Renal pelvis (tissue), 4 donors: ENCODE results near the gene FAM168A. TPM values are rescaled to one million over a fixed set of nuclear protein-coding genes. Genes with fewer than 3 reads are reported as not detected.

ENCODE experiments used
- DNase-seq: peaks from one replicate; pipeline ENCODE4 v3.0.0-alpha.2; 2013
- polyA plus RNA-seq, 3 donors: library from polyadenylated mRNA; unstranded; fragments of 120-200 nt; gene quantifications; one replicate each; pipeline ENCODE4 v1.2.1, GENCODE V29; 2013; ENCODE audit not compliant: insufficient read length in 3 of 3

FAM168A gene
- polyA plus RNA-seq, 3 donors = 44.5 to 47.6 (median 47.3) TPM

DNA sequence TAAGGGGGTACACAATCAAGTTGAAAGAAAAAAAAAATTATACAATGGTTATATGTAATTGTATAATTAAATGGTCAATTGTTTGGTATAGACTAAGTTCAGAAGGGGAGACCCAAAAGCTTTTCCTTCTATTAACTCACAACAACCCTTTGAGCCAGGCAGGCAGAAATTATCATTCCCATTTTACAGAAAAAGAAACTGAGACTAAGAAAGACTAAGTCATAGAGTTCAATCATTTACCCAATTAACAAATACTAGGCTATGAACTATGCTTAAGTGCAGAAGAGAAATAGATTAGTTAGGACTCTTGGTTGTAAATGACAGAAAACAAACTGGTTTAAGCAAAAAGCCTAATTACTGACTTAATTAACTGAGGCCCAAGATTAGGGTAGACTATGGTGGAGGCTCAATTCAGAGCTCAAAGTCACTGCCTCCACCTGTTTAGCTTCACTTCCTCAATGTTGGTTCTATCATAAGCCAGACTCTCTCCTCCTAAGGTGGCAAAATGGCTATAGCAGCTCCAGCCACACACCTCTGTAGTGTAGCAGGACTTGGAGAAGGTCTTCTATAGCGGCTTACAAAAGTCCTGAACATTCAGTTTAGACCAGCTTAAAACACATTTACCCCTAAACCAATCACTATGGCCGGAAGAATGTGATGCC is 34.2 kb downstream of the FAM168A start:
- DNase-seq = no peak

GRCh38 chr11:73559743-73560142 is 38.2 kb downstream of the FAM168A start:
- no peak for DNase-seq

- no peak for DNase-seq
Observed at GRCh38 chr11:73556966-73557365, 40.9 kb downstream of the FAM168A start.

DNA sequence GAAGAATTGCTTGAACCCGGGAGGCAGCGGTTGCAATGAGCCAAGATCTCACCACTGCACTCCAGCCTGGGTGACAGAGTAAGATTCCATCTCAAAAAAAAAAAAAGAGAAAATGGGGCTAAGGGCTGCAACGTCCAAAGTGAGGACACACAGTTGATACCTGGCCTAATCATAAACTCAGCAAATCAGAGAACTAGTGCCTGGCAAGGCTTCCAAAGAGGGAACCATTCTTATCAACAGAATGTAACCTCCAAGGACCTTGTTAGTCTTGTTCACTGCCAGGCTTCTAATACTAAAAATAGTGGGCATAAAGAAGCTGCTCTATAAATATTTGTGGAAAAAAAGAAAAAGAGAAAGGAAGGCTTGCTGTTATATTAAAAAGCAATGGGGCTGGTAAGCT is 42.3 kb downstream of the FAM168A start:
- no peak for DNase-seq

DNA sequence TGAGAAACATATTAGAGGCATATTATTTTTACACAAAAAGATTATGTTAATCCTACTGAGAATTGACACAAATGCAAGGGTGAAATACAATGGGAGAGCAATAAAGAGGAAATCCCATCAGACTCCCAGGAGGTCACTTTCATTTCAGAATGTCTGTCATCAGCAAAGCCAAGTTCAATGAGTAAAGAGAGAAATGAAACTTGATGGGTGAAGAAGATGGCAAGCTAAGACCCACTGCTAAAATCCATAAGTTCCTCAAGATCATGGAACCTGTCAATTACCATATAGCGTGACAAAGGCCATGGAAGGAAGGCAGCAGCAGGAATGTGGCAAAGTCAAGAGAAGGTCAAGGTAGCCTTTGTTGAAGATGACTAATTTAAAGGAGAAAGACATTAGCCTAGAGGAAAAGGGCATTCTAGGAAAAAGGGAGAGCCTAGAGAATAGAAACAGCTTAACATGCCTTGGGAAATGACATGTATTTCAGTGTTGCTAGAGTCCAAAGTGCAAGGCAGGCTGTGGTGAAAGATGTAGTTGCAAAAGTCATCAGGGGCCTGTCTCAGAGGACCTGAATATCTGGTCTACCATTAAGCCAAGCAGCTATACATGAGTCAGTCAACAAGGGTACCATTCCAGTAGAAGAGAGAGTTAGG is 43.1 kb downstream of the FAM168A start:
- no peak for DNase-seq

GRCh38 chr11:73553266-73553665 is 44.6 kb downstream of the FAM168A start:
- DNase-seq = no peak

- DNase-seq = no peak
Observed at GRCh38 chr11:73551677-73552076, 46.2 kb downstream of the FAM168A start.

DNA sequence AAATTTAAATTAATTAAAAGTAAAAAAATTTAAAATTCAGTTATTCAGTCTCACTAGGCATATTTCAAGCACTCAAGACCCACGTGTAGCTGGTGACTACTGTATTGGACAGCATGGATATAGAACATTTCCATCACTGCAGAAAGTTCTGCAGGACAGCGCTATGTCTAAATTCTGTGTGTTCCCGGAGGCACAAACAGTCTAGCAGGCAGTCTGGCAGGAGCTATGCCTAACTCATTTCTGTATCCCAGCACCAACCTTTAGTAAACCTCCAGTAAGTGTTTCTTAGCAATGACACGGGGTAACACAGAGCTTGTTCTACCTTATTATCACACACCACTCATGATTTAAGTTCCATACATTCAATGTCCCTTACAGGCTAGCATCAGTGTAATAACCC is 48.5 kb downstream of the FAM168A start:
- DNase-seq = no peak

DNA sequence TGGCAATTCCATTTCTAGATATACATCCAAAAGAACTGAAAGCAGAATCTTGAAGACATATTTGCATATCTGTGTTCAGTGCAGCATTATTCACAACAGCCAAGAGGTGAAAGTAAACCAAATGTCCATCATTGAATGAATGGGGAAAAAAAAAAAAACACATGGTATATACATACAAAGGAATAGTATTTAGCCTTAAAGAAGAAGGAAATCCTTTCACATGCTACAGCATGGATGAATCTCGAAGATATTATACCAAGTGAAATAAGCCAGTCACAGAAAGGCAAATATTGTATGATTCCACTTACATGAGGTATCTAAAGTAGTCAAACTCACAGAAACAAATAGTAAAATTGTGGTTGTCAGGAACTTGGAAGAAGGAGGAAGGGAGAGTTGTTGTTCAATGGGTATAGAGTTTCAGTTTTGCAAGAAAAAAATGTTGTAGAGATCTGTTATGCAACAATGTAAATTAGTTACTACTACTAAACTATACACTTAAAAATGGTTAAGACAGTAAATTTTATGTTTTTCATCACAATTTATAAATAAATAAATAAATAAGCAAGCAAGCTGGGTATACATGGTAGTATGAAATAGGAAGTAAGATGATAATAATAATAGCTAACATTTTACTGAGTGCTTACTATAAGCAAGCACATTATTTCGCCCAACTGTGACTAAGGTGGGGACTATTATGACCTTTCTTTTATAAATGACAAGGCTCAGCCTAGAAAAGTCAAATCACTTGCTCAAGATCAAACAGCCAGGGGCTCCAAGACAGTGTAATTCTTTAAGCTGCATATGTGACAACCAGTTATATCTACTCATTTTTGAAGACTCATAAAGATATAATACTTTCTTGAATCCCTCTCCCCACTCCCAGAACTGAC is 50.0 kb downstream of the FAM168A start:
- DNase-seq = no peak

DNA sequence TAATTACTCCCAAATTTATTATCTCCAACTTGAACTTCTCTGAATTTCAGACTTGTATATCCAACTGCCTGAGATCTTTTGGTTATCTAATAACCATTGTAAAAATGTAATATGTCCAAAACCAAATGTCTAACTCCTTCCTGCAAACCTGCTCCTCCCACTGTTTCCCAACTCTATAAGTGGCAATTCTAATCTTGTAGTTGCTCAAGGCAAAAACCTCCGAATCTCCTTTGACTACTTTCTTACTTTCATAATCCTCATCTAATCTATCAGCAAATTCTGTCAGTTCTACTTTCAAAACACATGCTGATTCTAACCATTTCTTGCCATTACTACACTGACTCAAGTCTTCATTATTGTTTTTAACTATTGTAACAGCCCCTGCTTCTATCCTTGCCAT is 55.7 kb downstream of the FAM168A start:
- DNase-seq = no peak

- no peak for DNase-seq
Observed at GRCh38 chr11:73539506-73540084, 58.3 kb downstream of the FAM168A start.

DNA sequence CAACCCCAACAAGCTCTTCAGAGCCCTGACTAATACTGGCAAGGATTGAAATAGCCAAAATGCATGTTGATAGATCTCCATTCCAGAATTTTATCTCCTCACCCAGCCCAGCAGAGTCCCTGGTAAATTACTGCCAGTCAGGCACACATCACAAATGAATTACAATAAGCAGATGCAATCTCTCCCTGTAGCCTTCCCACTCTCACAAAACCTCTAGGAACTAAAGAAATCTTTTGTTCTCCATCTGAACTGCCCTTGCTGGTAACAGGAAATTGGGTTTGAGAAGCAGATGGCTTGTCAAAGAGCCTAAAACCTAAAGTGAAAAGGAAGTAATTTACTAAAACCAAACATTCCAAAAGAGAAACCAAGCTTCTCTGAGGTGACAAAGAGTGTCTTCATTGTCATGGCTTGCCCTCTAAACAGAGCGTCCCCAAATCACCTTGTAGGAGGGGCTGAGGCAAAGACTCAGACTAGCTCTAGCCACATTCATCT is 59.5 kb downstream of the FAM168A start:
- no peak for DNase-seq

DNA sequence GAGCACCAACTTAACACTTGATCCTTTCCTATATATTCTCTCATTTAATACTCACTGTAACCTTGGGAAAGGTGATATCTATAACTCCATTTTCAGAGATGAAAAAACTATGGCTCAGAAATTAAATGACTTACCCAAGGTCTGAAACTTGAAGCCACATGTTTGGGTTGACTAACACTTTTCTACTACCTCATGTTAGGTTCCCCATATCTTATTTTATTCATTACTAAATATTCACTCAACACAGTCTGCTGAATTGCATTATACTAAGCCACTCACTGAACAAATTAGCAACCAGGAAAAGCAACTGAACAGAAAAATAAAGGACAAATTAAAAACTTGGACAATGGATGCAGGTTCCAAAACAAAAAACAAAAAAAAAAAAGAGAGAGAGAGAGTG is 59.9 kb downstream of the FAM168A start:
- no peak for DNase-seq

GRCh38 chr11:73536961-73537360 is 61.0 kb downstream of the FAM168A start:
- DNase-seq = no peak

- no peak for DNase-seq
Observed at GRCh38 chr11:73532310-73532709, 65.6 kb downstream of the FAM168A start.

DNA sequence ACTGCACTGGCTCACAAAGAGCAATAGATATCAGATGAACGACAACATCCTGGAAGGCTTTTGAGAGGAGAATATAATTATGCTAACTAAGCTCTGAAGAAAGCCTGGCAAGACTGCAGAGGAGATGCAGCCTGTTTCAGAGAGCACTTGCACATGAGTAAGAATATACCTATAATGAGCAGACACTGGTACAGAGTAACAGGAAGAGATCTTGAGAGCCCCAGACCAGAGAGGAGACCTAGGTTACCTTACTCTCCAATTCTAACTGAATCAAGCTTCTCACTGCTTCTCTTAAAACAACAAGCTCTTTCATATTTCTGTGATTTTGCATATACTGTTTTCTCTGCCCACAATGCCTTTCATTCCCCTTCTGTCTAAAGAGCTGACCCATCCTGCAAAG is 66.5 kb downstream of the FAM168A start:
- DNase-seq = no peak

DNA sequence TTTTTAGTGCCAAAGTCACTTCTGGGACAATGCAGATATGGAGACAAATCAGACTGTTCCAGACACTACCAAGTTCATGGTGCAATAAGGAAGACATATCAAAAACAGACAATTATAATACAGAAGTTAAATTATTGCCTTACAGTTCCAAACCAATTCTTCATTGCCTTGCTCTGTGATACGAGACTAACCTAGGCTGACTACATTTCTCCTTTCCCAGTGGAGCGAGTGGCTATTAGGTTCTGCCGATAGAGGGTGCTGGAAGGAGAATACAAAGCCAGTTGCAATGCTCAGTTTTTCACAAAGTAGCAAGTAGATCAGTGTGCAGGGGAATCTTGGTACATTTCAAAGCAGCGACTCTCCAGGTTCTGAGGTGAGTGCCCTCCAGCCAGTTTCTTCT is 67.8 kb downstream of the FAM168A start:
- DNase-seq = no peak

DNA sequence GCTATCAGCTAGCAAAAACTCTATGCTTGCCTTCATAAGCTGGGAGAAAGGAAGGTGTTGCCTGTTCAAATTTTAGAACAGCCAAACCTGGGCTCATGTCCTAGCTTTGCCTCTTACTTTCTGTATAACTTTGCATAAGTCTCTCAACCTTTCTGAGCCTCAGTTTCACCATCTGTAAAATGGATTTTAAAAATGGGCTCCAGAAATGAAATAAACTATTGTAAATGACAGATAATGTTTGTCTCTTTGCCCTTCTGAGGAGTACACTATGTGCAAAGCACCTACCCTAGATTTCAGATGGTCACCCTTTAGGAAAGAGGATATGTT is 68.7 kb downstream of the FAM168A start:
- DNase-seq = no peak

DNA sequence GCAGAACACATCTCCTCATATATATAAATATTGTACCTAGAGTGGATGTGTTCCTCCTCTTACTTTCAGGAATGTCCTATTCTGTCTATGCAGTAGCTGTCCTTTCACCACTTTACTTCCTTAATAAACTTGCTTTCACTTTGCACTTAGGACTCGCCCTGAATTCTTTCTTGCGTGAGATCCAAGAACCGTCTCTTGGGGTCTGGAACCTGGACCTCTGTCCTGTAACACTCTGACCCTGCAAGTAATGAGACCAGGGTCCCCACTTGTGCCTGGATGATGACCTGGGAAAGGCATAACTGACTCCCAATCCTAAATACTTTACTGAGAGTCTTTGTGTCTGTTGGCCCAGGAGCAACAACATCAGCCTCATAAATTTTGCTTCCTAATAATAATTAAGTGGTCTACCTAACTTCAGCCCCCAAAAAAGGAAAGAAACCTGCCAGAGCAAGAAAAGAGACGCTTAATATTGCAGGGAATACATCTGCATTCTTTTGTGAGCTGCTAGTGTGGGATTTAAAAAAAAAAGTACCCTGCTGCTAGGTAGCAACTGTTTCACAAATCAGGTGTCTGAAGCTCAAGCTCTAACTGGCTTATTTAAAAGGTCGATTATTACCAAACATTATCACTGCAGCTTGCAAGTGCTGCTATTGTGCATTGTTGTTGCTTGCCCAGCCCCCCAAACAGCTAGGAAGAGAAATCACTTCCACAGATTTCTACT is 69.3 kb downstream of the FAM168A start:
- DNase-seq = no peak

GRCh38 chr11:73528013-73528412 is 69.9 kb downstream of the FAM168A start:
- no peak for DNase-seq

- no peak for DNase-seq
Observed at GRCh38 chr11:73525611-73526010, 72.3 kb downstream of the FAM168A start.

GRCh38 chr11:73524774-73525173 is 73.1 kb downstream of the FAM168A start:
- no peak for DNase-seq
